ENCODE results near the gene KPNA1.

Gene KPNA1

DNA sequence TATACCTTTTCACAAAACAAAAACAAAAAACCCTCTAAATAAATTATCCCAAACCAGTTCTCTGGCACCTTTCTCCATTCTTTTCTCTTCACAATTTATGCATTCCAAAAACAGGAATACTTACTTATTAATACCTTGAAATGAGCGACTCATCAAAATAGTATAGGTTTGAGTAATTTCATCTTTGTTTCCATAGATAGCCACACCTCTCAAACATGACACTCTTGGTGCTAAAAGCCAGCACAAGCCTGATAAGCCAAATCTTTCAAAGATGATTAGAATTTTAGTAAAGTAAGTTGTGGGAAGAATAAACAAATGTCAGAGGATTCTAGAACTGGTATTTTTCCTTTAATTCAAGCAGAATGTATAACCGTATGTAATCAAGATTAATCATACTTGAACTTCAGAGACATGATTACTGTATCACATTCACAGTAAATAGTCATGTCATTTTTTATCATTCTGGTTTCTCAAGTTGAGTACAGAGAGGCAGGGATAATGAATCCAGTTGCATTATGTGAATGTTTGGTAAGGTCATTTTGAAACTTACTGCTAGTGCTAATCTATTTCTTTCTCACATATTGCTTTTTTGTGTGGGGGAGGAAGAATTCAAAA lies 86.8 kb downstream of the KPNA1 start:
- no peaks in the 10 kb centered on the region for H3K27me3 Mint-ChIP-seq (ENCODE audit: low read depth)
- no peaks in the 10 kb centered on the region for H3K9me3 Mint-ChIP-seq
- H3K4me1 Mint-ChIP-seq, result no peaks in the 10 kb centered on the region
- H3K36me3 Mint-ChIP-seq (ENCODE audit: low read depth), result peaks cover 70% of the 10 kb centered on the region
- H3K27ac Mint-ChIP-seq, result no peak overlapping the region
- TF ChIP-seq, protein P1, sequence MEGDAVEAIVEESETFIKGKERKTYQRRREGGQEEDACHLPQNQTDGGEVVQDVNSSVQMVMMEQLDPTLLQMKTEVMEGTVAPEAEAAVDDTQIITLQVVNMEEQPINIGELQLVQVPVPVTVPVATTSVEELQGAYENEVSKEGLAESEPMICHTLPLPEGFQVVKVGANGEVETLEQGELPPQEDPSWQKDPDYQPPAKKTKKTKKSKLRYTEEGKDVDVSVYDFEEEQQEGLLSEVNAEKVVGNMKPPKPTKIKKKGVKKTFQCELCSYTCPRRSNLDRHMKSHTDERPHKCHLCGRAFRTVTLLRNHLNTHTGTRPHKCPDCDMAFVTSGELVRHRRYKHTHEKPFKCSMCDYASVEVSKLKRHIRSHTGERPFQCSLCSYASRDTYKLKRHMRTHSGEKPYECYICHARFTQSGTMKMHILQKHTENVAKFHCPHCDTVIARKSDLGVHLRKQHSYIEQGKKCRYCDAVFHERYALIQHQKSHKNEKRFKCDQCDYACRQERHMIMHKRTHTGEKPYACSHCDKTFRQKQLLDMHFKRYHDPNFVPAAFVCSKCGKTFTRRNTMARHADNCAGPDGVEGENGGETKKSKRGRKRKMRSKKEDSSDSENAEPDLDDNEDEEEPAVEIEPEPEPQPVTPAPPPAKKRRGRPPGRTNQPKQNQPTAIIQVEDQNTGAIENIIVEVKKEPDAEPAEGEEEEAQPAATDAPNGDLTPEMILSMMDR (IDR thresholded peaks at IDR 0.05; ENCODE audit: unreplicated experiment in 3 of 3), result no peak
- H3K4me3 Mint-ChIP-seq, result no peak overlapping the region

DNA sequence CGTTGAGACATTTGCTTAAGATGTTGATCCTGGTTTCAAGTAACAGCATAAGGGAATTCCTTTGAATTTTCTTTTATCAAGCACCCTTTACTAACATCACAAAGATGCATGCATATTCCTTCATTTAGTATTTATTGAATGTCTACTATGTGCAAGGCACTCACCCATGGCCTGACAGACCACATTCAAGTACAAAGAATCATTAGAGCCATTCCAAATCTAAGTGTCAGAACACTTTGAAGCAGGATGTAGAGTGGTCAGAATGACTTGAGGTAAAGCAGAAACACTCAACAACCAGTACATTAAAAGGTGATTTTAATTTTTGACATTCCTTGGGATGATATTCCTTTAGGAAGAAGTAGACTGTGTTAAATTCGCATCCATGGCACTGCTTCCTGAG lies 92.9 kb downstream of the KPNA1 start:
- no peaks in the 10 kb centered on the region for H3K9me3 Mint-ChIP-seq

GRCh38 chr3:122421101-122421500 lies 93.6 kb downstream of the KPNA1 start:
- peaks cover 25% of the 10 kb centered on the region for H3K36me3 Mint-ChIP-seq (ENCODE audit: low read depth)
- H3K27me3 Mint-ChIP-seq (ENCODE audit: low read depth), result no peaks in the 10 kb centered on the region
- TF ChIP-seq, protein P1 (IDR thresholded peaks at IDR 0.05; ENCODE audit: unreplicated experiment in 3 of 3), result no peak

More for the DNA sequence above, 92.9 kb downstream of the KPNA1 start:
- TF ChIP-seq, protein P1 (IDR thresholded peaks at IDR 0.05; ENCODE audit: unreplicated experiment in 3 of 3), result no peak
- H3K4me1 Mint-ChIP-seq, result peaks cover 7% of the 10 kb centered on the region
- no peak overlapping the region for H3K4me3 Mint-ChIP-seq
- H3K27me3 Mint-ChIP-seq (ENCODE audit: low read depth), result no peaks in the 10 kb centered on the region
- H3K27ac Mint-ChIP-seq, result no peak overlapping the region
- peaks cover 32% of the 10 kb centered on the region for H3K36me3 Mint-ChIP-seq (ENCODE audit: low read depth)

GRCh38 chr3:122416966-122417365 lies 97.8 kb downstream of the KPNA1 start:
- TF ChIP-seq, protein P1 (IDR thresholded peaks at IDR 0.05; ENCODE audit: unreplicated experiment in 3 of 3), result no peak
- no peaks in the 10 kb centered on the region for H3K27me3 Mint-ChIP-seq (ENCODE audit: low read depth)
- peak overlapping the region; percentile 96 to 100 (median 98) for H3K4me3 Mint-ChIP-seq

More at GRCh38 chr3:122421101-122421500, 93.6 kb downstream of the KPNA1 start:
- no peaks in the 10 kb centered on the region for H3K9me3 Mint-ChIP-seq
- no peak overlapping the region for H3K27ac Mint-ChIP-seq
- peaks cover 14% of the 10 kb centered on the region for H3K4me1 Mint-ChIP-seq
- no peak overlapping the region for H3K4me3 Mint-ChIP-seq

GRCh38 chr3:122415762-122416654 lies 98.7 kb downstream of the KPNA1 start, which contains the start of gene WDR5B:
TSS of gene WDR5B (minus strand) at chr3:122416062. CDS start at chr3:122415528, 534 bp downstream.
- Mint-ChIP-seq H3K9me3 (no peaks in the 10 kb centered on the region), H3K27ac (peak within 1 kb of the TSS; percentile 99 to 100 (median 99)), H3K36me3 (ENCODE audit: low read depth) (peaks cover 11% of the 10 kb centered on the region), H3K27me3 (ENCODE audit: low read depth) (no peaks in the 10 kb centered on the region), H3K4me3 (peak within 1 kb of the TSS; percentile 96 to 100 (median 98)), H3K4me1 (peaks cover 46% of the 10 kb centered on the region)
- TF ChIP-seq, protein P1 (IDR thresholded peaks at IDR 0.05; ENCODE audit: unreplicated experiment in 3 of 3), result no peak

More at GRCh38 chr3:122416966-122417365, 97.8 kb downstream of the KPNA1 start:
- Mint-ChIP-seq H3K36me3 (ENCODE audit: low read depth) (peaks cover 15% of the 10 kb centered on the region), H3K4me1 (peaks cover 46% of the 10 kb centered on the region), H3K27ac (peak overlapping the region; percentile 99 to 100 (median 99)), H3K9me3 (no peaks in the 10 kb centered on the region)

All from nephron (organoid).